ENCODE data around the gene KHDC3L. TPM values are rescaled to one million over a fixed set of nuclear protein-coding genes. Genes with fewer than 3 reads are reported as not detected.

KHDC3L gene
- total and polyA plus RNA-seq, 2 of the 4 experiments (the other 2 are of a cell fraction) = not detected

DNA sequence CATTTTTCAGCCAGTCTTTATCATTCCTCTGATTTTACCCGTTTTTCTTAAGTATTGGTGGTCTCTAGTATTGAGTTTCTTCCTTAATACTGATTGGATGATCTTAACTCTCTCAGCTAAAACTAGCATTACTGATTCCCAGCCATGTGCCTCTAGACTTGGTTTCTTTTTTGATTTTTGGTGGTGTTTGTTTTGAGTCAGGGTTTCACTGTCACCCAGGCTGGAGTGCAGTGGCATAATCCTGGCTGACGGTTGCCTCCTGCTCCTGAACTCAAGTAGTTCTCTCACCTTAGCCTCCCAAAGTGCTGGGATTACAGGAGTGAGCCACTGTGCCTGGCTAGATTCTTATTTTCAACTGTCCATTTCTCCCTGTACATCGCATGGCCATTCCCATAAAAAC lies 33.3 kb upstream of the KHDC3L start:
- dilution Hi-C loops (cut with HindIII; ENCODE audit: low sequenced_read_pairs, unreplicated experiment) = no loop called here

More for the DNA sequence above, 33.3 kb upstream of the KHDC3L start:
- no peak overlapping the region for H3K4me2 ChIP-seq (ENCODE audit: low read depth, low read length)
- H3K4me1 ChIP-seq (ENCODE audit: control insufficient read depth, insufficient read depth, low read length) = no peaks in the 10 kb centered on the region
- H3K23ac ChIP-seq (ENCODE audit: low read depth, low read length) = no peak overlapping the region
- intact Hi-C loops (cut with micrococcal nuclease) (loop anchor here (5.0 kb wide), 3 partner anchors 147 to 917 kb away; no protein-coding TSS in a partner anchor), in situ Hi-C loops (cut with MboI; ENCODE audit: low sequenced_read_pairs) (loop anchor here (25.0 kb wide), 1 partner anchor 917 kb away; no protein-coding TSS in a partner anchor)
- H3K9me3 ChIP-seq (ENCODE audit: control insufficient read depth, insufficient read depth, low read length) = no peaks in the 10 kb centered on the region
- no peak overlapping the region for H3K14ac ChIP-seq (replicated peaks; ENCODE audit: low read depth, low read length)
- H2AK5ac ChIP-seq (ENCODE audit: low read depth, low read length) = no peak overlapping the region
- H4K20me1 ChIP-seq (ENCODE audit: insufficient read depth, low read length) = no peaks in the 10 kb centered on the region
- DNase-seq (no peak), ATAC-seq (ENCODE audit: low read depth) (no peak)
- H3K36me3 ChIP-seq (ENCODE audit: control insufficient read depth, insufficient read depth, low read length) = no peaks in the 10 kb centered on the region
- H2AFZ ChIP-seq (replicated peaks; ENCODE audit: low read length, poor library complexity) = no peak overlapping the region
- no peak overlapping the region for H4K91ac ChIP-seq (ENCODE audit: insufficient read depth, low read depth, low read length)
- no TSS peak for BruUV-seq (replicated peaks)
- no peak overlapping the region for H4K8ac ChIP-seq (ENCODE audit: low read depth in 2 of 2, low read length in 2 of 2)
- ChIA-PET CTCF (interaction anchor here (0.6 to 1.4 kb wide), 3 partner anchors 43 to 1032 kb away, joined by 3 read pairs; no protein-coding TSS in a partner anchor), POLR2A (ENCODE audit: unreplicated experiment) (no interaction called here)
- H2AK9ac ChIP-seq (replicated peaks; ENCODE audit: low read depth, low read length, poor library complexity) = no peak overlapping the region
- no peaks in the 10 kb centered on the region for H3K9me1 ChIP-seq (ENCODE audit: insufficient read depth, low read length)
- H4K5ac ChIP-seq (ENCODE audit: low read depth, low read length) = no peak overlapping the region
- no peak overlapping the region for H2BK20ac ChIP-seq (ENCODE audit: low read depth, low read length)
- H3K4ac ChIP-seq (ENCODE audit: low read depth, low read length) = no peak overlapping the region
- 100% methylated on average over 1 of the region's 3 CpGs; no CpG with 5 or more reads in 1 of the 2 experiments for whole genome bisulfite sequencing, 2 experiments (ENCODE audit: extremely low coverage in 2 of 2, insufficient read length in 1 of 2)
- no peak overlapping the region for H3K56ac ChIP-seq (ENCODE audit: extremely low read depth, insufficient read depth, low read length)
- no peak overlapping the region for H3K4me3 ChIP-seq (ENCODE audit: insufficient read depth, low read depth, low read length)
- H3K9ac ChIP-seq (ENCODE audit: low read depth, low read length) = no peak overlapping the region
- TF ChIP-seq SMC3 (IDR thresholded peaks at IDR 0.05; ENCODE audit: low read depth, low read length) (no peak), RFX5 (IDR thresholded peaks at IDR 0.05; ENCODE audit: low read depth, low read length) (no peak), RAD21 (IDR thresholded peaks at IDR 0.05; ENCODE audit: low read length) (no peak), CEBPB (IDR thresholded peaks at IDR 0.05; ENCODE audit: low read depth, low read length) (no peak), MAFK (IDR thresholded peaks at IDR 0.05; ENCODE audit: low read depth, low read length) (no peak), MAZ (IDR thresholded peaks at IDR 0.05; ENCODE audit: borderline replicate concordance, low read depth, low read length) (no peak), POLR2A (IDR thresholded peaks at IDR 0.05; ENCODE audit: low read depth, low read length) (no peak), RCOR1 (IDR thresholded peaks at IDR 0.05; ENCODE audit: insufficient replicate concordance, low read length) (no peak)
- TF ChIP-seq, protein P1, sequence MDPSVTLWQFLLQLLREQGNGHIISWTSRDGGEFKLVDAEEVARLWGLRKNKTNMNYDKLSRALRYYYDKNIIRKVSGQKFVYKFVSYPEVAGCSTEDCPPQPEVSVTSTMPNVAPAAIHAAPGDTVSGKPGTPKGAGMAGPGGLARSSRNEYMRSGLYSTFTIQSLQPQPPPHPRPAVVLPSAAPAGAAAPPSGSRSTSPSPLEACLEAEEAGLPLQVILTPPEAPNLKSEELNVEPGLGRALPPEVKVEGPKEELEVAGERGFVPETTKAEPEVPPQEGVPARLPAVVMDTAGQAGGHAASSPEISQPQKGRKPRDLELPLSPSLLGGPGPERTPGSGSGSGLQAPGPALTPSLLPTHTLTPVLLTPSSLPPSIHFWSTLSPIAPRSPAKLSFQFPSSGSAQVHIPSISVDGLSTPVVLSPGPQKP (IDR thresholded peaks at IDR 0.05; ENCODE audit: borderline replicate concordance, low read depth, low read length) = no peak
- TF ChIP-seq, protein P2, sequence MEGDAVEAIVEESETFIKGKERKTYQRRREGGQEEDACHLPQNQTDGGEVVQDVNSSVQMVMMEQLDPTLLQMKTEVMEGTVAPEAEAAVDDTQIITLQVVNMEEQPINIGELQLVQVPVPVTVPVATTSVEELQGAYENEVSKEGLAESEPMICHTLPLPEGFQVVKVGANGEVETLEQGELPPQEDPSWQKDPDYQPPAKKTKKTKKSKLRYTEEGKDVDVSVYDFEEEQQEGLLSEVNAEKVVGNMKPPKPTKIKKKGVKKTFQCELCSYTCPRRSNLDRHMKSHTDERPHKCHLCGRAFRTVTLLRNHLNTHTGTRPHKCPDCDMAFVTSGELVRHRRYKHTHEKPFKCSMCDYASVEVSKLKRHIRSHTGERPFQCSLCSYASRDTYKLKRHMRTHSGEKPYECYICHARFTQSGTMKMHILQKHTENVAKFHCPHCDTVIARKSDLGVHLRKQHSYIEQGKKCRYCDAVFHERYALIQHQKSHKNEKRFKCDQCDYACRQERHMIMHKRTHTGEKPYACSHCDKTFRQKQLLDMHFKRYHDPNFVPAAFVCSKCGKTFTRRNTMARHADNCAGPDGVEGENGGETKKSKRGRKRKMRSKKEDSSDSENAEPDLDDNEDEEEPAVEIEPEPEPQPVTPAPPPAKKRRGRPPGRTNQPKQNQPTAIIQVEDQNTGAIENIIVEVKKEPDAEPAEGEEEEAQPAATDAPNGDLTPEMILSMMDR (conservative IDR thresholded peaks at IDR 0.05; ENCODE audit: low read depth, low read length) = no peak
- H2BK120ac ChIP-seq (ENCODE audit: low read depth, low read length) = no peak overlapping the region
- H2BK15ac ChIP-seq (ENCODE audit: low read depth, low read length) = no peak overlapping the region
- peaks cover 9% of the 10 kb centered on the region for H3K27me3 ChIP-seq (ENCODE audit: control insufficient read depth, insufficient read depth, low read length)
- no peaks in the 10 kb centered on the region for H3K79me1 ChIP-seq (ENCODE audit: low read depth in 1 of 2, low read length in 2 of 2)
- H3K18ac ChIP-seq (ENCODE audit: low read depth, low read length) = no peak overlapping the region
- H2BK5ac ChIP-seq (ENCODE audit: low read depth, low read length, poor library complexity, severe bottlenecking) = no peak overlapping the region
- H3K27ac ChIP-seq (ENCODE audit: insufficient read depth, low read length) = no peak overlapping the region
